Endothelial cell of umbilical vein (primary cell): Measurements from ENCODE around the gene FNBP1.

Experiments
- EZH2 ChIP-seq: IDR thresholded peaks from 2 replicates; pipeline ENCODE4 v1.6.1; 2012; ENCODE audit warnings: borderline replicate concordance, low read depth, mild to moderate bottlenecking, moderate library complexity, low read length, inconsistent platforms; ENCODE audit not compliant: severe bottlenecking
- GATA2 ChIP-seq: IDR thresholded peaks from 2 replicates; pipeline ENCODE4 v1.7.0; 2011; ENCODE audit warnings: low read depth, mild to moderate bottlenecking, moderate library complexity, mixed read lengths, low read length; ENCODE audit not compliant: insufficient read length, insufficient read depth
- POLR2A ChIP-seq: IDR thresholded peaks from 2 replicates; pipeline ENCODE4 v1.6.1; 2012; ENCODE audit warnings: low read depth, mild to moderate bottlenecking, control low read depth, low read length
- POLR2AphosphoS5 ChIP-seq: IDR thresholded peaks from 2 replicates; pipeline ENCODE4 v1.6.1; 2012; ENCODE audit warnings: low read depth, mild to moderate bottlenecking, control low read depth, low read length, moderate library complexity; ENCODE audit not compliant: insufficient read depth
- TF ChIP-seq, protein P1 (sequence below): IDR thresholded peaks from 2 replicates; pipeline ENCODE4 v1.6.1; 2011; ENCODE audit not compliant: insufficient read depth, insufficient read length
- TF ChIP-seq, protein P2 (sequence below), 2 donors: IDR thresholded peaks; 1 replicate in 1 of 2; 2 replicates in 1 of 2; pipeline ENCODE4 v1.5.1; 2011; ENCODE audit warnings: low read length in 2 of 2, mild to moderate bottlenecking in 2 of 2, moderate library complexity in 2 of 2, control low read depth in 1 of 2, inconsistent platforms in 1 of 2, low read depth in 1 of 2; ENCODE audit not compliant: insufficient read depth in 1 of 2; ENCODE audit errors: extremely low read depth in 1 of 2

DNA sequence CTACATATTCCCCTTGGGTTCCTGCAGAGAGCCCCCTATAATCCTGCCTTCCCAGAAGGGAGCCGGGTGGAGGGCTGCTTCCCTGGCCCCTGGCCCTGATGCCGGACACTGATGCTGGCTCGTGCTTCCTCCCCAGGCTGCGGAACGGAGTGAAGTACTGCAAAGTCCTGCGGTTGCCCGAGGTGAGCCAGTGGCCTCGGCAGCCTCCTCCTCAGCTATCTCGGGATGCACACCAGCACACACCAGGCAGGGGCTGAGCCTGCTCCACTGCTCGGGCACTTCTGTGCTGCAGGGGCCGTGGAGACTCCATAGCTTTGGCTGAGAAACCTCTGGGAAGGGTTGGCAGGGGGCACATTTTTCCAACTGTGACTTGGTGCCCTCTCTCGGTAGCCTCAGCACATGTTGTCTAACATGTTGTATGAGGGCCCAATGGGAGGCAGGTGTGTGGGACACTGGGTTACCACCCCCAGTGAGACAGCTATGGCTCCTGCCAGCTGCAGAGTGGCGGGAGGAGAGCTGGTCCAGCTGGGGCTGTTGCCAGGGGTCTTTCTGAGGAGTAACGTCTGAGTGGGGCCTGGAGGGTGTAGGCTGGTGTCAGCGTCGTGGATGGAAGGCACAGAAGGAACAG is 169.3 kb downstream of the FNBP1 start:
- TF ChIP-seq, protein P1, sequence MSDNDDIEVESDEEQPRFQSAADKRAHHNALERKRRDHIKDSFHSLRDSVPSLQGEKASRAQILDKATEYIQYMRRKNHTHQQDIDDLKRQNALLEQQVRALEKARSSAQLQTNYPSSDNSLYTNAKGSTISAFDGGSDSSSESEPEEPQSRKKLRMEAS, result no peak
- TF ChIP-seq POLR2AphosphoS5, result no peak
- TF ChIP-seq, protein P2, sequence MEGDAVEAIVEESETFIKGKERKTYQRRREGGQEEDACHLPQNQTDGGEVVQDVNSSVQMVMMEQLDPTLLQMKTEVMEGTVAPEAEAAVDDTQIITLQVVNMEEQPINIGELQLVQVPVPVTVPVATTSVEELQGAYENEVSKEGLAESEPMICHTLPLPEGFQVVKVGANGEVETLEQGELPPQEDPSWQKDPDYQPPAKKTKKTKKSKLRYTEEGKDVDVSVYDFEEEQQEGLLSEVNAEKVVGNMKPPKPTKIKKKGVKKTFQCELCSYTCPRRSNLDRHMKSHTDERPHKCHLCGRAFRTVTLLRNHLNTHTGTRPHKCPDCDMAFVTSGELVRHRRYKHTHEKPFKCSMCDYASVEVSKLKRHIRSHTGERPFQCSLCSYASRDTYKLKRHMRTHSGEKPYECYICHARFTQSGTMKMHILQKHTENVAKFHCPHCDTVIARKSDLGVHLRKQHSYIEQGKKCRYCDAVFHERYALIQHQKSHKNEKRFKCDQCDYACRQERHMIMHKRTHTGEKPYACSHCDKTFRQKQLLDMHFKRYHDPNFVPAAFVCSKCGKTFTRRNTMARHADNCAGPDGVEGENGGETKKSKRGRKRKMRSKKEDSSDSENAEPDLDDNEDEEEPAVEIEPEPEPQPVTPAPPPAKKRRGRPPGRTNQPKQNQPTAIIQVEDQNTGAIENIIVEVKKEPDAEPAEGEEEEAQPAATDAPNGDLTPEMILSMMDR (IDR thresholded peaks at IDR 0.05; ENCODE audit: extremely low read depth in 1 of 2, insufficient read depth in 1 of 2, low read depth in 1 of 2, low read length in 2 of 2), result no peak
- TF ChIP-seq EZH2, result no peak
- no peak for TF ChIP-seq POLR2A
- no peak for TF ChIP-seq GATA2
